Skeletal muscle tissue (tissue), 4 donors: ENCODE data around the gene VWA8. TPM values are rescaled to one million over a fixed set of nuclear protein-coding genes. Genes with fewer than 3 reads are reported as not detected.
"Not testable (repeated sequence)": the region's sequence is repeated elsewhere in the genome, so short reads cannot be mapped to it uniquely, and the experiment has no call there.

Experiments
- H3K27ac ChIP-seq: one replicate; pipeline ENCODE4 v1.7.0; 2013; ENCODE audit warnings: mild to moderate bottlenecking, low read depth, low read length, inconsistent platforms
- H3K27me3 ChIP-seq, 3 donors: one replicate each; pipeline ENCODE4 v1.7.0; 2013; ENCODE audit warnings: low read length in 3 of 3; ENCODE audit not compliant: control insufficient read depth in 3 of 3, insufficient read depth in 3 of 3
- H3K36me3 ChIP-seq, 3 donors: one replicate each; pipeline ENCODE4 v1.7.0; 2013; ENCODE audit warnings: low read length in 3 of 3; ENCODE audit not compliant: control insufficient read depth in 3 of 3, insufficient read depth in 3 of 3
- H3K4me1 ChIP-seq, 3 donors: one replicate each; pipeline ENCODE4 v1.7.0; 2013; ENCODE audit warnings: low read length in 3 of 3, mild to moderate bottlenecking in 3 of 3; ENCODE audit not compliant: control insufficient read depth in 3 of 3, insufficient read depth in 3 of 3
- H3K4me3 ChIP-seq, 3 donors: one replicate each; pipeline ENCODE4 v1.7.0; 2013; ENCODE audit warnings: low read length in 3 of 3
- H3K9ac ChIP-seq, 3 donors: one replicate each; pipeline ENCODE4 v1.7.0; 2013; ENCODE audit warnings: low read length in 3 of 3, mild to moderate bottlenecking in 3 of 3, moderate library complexity in 2 of 3, low read depth in 1 of 3
- H3K9me3 ChIP-seq, 3 donors: one replicate each; pipeline ENCODE4 v1.7.0; 2013; ENCODE audit warnings: low read length in 3 of 3; ENCODE audit not compliant: control insufficient read depth in 3 of 3
- total RNA-seq: library from RNA; depleted of rRNA; stranded (reverse); fragments of >200 nt; gene quantifications from one replicate; pipeline ENCODE4 v1.2.3, GENCODE V29; 2014
- donor health status: Osteomylitis.

Gene VWA8
- total RNA-seq, 1 donor from 2014 or later = 49.1 TPM

DNA sequence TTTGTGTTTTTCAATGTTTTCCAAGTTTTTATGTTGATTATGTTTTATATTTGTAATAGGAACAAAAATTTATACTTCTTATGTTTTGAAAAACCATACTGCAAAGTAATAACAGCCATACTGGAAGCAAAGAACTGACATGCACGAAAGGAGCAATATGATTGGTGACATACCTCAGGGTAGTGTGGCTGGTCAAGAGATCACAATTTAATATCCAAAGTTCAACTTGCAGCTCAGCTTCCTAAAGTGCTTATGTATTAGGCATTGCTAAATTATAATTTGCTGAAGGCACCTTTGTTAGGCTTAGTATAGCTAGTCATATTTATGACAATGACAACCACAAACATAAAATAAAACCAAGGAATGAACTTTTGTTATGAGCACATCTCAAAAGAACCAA lies 25.9 kb downstream of the VWA8 start:
- no peak overlapping the region for H3K4me3 ChIP-seq
- H3K36me3 ChIP-seq = no peaks in the 10 kb centered on the region
- no peak overlapping the region for H3K27ac ChIP-seq
- no peaks in the 10 kb centered on the region for H3K4me1 ChIP-seq
- H3K27me3 ChIP-seq = no peaks in the 10 kb centered on the region
- H3K9ac ChIP-seq = no peak overlapping the region
- H3K9me3 ChIP-seq = no peaks in the 10 kb centered on the region

DNA sequence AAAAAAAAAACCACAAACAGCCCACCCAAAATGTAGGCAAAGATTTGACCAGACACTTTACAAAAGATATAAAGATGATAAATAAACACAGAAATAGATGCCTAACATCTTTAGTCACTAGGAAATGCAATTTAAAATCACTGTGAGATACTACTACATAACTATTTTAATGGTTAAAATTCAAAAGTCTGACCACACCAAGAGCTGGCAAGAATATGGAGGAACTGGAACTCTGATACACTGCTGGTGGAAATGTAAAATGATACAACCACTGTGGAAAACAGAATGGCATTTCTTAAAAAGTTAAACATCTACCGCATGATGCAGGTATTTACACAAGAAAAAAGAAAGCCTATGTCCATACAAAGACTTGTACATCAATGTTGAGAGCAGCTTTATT lies 26.8 kb downstream of the VWA8 start:
- H3K36me3 ChIP-seq = no peaks in the 10 kb centered on the region
- no peak overlapping the region for H3K4me3 ChIP-seq
- no peaks in the 10 kb centered on the region for H3K9me3 ChIP-seq
- H3K4me1 ChIP-seq = no peaks in the 10 kb centered on the region
- H3K27me3 ChIP-seq = no peaks in the 10 kb centered on the region
- H3K9ac ChIP-seq = no peak overlapping the region
- no peak overlapping the region for H3K27ac ChIP-seq

DNA sequence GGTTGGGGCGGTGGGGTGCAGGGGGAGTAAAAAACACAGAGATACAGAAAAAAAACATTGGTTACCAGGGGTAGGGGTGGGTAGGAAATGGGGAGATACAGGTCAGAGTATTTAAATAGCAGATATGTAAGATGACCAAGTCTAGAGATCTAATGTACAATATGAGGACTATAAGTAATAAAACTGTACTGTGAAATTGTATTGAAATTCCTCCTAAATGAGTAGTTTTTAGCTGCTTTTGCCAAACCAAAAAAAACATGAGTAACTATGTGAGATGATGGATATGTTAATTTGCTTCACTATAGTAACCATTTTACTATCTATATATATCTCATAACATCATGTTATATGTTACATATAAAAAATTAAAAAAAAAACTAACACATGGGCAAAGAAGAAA lies 29.6 kb downstream of the VWA8 start:
- Histone ChIP-seq H3K27me3 (no peaks in the 10 kb centered on the region), H3K27ac (no peak overlapping the region), H3K9ac (no peak overlapping the region), H3K4me1 (no peaks in the 10 kb centered on the region), H3K4me3 (no peak overlapping the region), H3K36me3 (no peaks in the 10 kb centered on the region), H3K9me3 (no peaks in the 10 kb centered on the region)

DNA sequence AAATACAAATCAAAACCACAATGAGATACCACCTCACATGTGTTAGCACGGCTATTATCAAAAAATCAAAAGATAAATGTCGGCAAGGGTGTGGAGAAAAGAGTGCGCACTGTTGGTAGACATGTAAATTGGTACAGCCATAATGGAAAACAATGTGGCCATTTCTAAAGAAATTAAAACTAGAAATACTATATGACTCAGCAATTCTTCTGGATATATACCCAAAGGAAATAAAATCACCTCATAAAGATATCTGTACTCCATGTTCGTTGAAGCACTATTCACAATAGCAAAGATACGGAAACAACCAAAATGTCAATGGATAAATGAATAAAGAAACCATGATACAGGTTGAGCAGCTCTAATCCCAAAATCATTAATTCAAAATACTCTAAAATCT lies 30.8 kb downstream of the VWA8 start:
- no peaks in the 10 kb centered on the region for H3K9me3 ChIP-seq
- H3K4me3 ChIP-seq = no peak overlapping the region
- no peaks in the 10 kb centered on the region for H3K27me3 ChIP-seq
- H3K4me1 ChIP-seq = no peaks in the 10 kb centered on the region
- no peak overlapping the region for H3K9ac ChIP-seq
- H3K36me3 ChIP-seq = peaks cover 2 to 7% (median 3%) of the 10 kb centered on the region in 3 donors
- no peak overlapping the region for H3K27ac ChIP-seq

DNA sequence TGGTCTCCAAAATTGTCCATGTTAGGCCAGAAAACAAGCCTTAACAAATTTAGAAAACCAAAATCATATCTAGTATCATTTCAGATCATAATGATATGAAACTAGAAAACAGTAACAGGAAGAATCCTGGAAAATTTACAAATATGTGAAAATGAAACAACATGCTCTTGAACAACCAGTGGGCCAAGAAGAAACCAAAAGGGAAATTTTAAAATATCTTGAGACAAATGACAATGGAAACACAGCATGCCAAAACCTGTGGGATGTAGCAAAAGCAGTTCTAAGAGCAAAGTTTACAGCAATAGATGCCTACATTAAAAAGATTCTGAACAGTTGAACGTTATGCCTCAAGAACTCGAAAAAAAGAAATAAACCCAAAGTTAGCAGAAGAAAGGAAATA lies 32.6 kb downstream of the VWA8 start:
- Histone ChIP-seq H3K9ac (peak overlapping the region in 1 of 3 donors; percentile 23), H3K4me1 (no peaks in the 10 kb centered on the region), H3K9me3 (peaks cover 0 to 2% (median 2%) of the 10 kb centered on the region in 3 donors), H3K36me3 (peaks cover 2 to 7% (median 3%) of the 10 kb centered on the region in 3 donors), H3K4me3 (no peak overlapping the region), H3K27ac (no peak overlapping the region), H3K27me3 (no peaks in the 10 kb centered on the region)

DNA sequence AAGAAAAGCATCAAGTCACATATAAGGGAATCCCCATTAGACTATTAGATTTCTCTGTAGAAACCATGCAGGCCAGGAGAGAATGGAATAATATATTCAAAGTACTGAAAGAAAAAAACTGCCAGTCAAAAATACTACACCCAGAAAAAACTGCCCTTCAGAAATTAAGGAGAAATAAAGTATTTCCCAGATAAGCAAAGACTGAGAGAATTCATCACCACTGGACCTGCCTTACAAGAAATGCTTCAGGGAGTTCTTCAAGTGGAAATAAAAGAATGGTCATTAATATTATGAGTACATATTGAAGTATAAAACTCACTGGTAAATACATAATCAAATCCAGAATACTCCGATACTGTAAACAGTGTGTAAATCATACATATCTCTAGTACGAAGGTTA lies 35.9 kb downstream of the VWA8 start:
- no peak overlapping the region for H3K4me3 ChIP-seq
- peaks cover 2% of the 10 kb centered on the region in 3 donors for H3K4me1 ChIP-seq
- no peaks in the 10 kb centered on the region for H3K27me3 ChIP-seq
- no peak overlapping the region for H3K9ac ChIP-seq
- peaks cover 2 to 7% (median 3%) of the 10 kb centered on the region in 3 donors for H3K36me3 ChIP-seq
- peaks cover 0 to 2% (median 2%) of the 10 kb centered on the region in 3 donors for H3K9me3 ChIP-seq
- no peak overlapping the region for H3K27ac ChIP-seq

DNA sequence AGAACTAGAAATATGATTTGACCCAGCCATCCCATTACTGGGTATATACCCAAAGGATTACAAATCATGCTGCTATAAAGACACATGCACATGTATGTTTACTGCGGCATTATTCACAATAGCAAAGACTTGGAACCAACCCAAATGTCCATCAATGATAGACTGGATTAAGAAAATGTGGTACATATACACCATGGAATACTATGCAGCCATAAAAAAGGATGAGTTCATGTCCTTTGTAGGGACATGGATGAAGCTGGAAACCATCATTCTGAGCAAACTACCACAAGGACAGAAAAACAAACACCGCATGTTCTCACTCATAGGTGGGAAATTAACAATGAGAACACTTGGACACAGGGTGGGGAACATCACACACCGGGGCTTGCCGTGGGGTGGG lies 38.0 kb downstream of the VWA8 start:
- H3K36me3 ChIP-seq, H3K9me3 ChIP-seq, H3K27me3 ChIP-seq: not testable (repeated sequence)

DNA sequence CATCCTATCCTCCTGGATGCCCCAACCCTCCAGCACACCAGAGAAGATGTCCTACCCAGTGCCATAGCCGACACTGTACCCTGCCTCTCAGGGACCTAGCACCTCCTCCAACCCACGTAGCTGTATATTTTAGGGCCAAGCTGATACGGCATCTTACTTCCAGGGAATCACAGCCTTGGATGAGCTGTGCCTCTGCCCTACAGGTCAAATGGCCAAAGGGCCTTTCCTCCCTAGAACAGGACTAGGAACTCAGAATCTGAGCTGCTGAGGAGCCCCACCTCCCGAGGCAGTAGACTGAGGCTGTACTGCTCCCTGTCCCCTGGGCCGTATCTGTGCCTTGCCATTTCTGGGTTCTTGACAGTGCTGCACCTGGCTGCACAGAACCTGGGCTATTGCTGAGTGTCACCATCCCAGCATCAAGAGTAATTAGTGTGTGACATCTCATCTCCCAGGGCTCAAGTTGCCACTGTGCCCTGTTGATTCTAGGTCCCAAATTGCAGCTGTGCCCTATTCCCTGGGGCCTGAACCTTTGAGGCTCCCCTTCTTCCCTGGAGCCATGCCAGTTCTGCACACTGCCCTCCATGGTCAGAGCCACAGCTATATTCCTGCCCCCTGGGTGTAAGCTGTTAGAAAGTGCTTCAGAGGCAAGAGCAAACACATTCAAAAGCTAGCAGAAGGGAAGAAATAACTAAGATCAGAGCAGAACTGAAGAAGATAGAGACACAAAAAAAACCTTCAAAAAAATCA lies 41.0 kb downstream of the VWA8 start:
- Histone ChIP-seq H3K4me1 (peaks cover 21 to 26% (median 25%) of the 10 kb centered on the region in 3 donors), H3K27ac (peak overlapping the region; percentile 11), H3K9ac (no peak overlapping the region), H3K36me3 (no peaks in the 10 kb centered on the region), H3K27me3 (no peaks in the 10 kb centered on the region), H3K4me3 (no peak overlapping the region), H3K9me3 (peaks cover 0 to 2% (median 2%) of the 10 kb centered on the region in 3 donors)

More for the DNA sequence above, 38.0 kb downstream of the VWA8 start:
- not testable (repeated sequence) for H3K27ac ChIP-seq, H3K4me3 ChIP-seq, H3K9ac ChIP-seq
- peaks cover 14 to 16% (median 14%) of the 10 kb centered on the region in 3 donors for H3K4me1 ChIP-seq

DNA sequence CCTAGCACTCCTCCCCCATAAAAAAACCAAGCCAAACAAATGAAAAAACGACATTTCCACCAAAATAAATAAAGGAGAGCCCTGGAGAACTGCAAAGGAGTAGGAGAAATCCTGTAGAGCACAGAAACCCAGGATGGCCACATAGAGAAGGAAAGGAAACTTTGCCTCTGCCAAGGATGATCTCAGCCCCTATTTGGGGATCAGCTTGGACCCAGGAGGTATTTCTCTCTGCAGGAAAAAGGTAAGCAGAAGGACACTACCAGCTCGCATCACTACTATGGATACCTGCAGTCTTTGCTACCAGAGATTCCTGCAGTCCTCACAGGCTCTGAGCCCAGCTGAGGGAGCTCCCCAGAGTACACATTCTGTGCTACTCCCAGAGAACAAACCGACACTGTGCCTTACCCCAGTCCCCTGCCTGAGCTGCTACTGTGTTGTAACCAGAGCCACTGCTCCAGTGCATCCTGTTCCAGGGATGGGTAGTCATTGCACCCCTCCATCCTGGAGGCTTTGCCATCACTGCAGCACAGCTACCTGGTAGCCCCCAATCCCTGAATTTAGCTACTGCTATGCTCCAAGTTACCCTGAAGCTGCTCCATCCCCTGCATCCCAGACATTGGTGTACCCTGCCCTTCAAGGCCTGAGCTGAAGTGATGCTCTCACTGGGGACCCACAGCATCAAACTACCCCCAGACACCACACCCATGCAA lies 41.7 kb downstream of the VWA8 start:
- peak overlapping the region; percentile 52 for H3K27ac ChIP-seq
- H3K4me1 ChIP-seq = peaks cover 21 to 26% (median 25%) of the 10 kb centered on the region in 3 donors
- peak overlapping the region; percentile 3 to 17 (median 17) for H3K4me3 ChIP-seq
- peak overlapping the region in 2 of 3 donors; percentile 14 to 46 for H3K9ac ChIP-seq
- peaks cover 0 to 2% (median 2%) of the 10 kb centered on the region in 3 donors for H3K9me3 ChIP-seq
- H3K27me3 ChIP-seq = no peaks in the 10 kb centered on the region
- H3K36me3 ChIP-seq = no peaks in the 10 kb centered on the region

DNA sequence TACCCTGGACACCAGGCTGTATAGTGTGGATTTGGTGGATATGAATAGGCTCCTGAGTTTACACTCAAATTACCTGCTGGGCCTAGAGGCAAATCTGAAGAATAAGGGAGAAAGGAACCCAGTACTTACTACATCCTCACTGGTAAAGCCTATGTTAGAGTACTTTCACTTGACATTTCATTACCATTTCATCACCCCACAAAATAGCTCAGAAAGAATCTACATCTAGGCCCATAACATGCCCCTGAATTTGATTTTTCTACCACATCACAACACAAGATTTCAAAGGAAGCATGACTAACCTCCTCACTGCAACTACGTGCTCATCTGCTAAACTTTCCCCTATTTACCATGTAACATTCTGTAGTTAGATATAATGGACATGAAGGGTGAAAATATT lies 43.3 kb downstream of the VWA8 start:
- Histone ChIP-seq H3K4me3 (no peak overlapping the region), H3K4me1 (peaks cover 21 to 26% (median 25%) of the 10 kb centered on the region in 3 donors)

More for the DNA sequence above, 43.3 kb downstream of the VWA8 start:
- H3K27ac ChIP-seq = peak overlapping the region; percentile 12
- H3K9ac ChIP-seq = no peak overlapping the region
- no peaks in the 10 kb centered on the region for H3K36me3 ChIP-seq
- H3K27me3 ChIP-seq = no peaks in the 10 kb centered on the region
- no peaks in the 10 kb centered on the region for H3K9me3 ChIP-seq
